Measurements from ENCODE around the gene RMDN3.

DNA sequence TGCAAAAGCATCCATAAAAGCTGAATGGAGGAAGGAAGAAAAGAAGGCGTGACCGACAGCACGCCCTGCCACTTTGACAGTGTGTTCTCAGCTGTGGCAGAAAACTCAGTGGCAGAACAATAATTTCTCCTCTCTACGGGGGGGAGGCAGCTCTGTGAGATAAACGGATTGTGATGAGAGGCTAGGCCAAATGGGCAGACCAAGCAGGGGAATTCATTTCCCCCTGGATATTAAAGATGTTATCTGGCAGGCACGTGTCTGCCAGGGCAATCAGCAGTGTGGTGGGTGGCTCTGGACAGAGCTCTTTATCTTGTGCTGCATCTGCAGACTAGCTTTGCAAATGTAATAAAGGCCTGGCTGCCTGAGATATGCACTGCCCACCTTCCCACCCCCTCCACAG is 1.9 kb upstream of the RMDN3 start:
- TF ChIP-seq, protein P1, sequence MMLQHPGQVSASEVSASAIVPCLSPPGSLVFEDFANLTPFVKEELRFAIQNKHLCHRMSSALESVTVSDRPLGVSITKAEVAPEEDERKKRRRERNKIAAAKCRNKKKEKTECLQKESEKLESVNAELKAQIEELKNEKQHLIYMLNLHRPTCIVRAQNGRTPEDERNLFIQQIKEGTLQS (IDR thresholded peaks at IDR 0.05), result no peak
- TF ChIP-seq GABPA (IDR thresholded peaks at IDR 0.05 in 1 of 2, conservative IDR thresholded peaks at IDR 0.05 in 1 of 2) (no peak), RAD21 (IDR thresholded peaks at IDR 0.05) (no peak), FOXA1 (IDR thresholded peaks at IDR 0.05) (no peak), RXRA (IDR thresholded peaks at IDR 0.05) (no peak)
- TF ChIP-seq, protein P2, sequence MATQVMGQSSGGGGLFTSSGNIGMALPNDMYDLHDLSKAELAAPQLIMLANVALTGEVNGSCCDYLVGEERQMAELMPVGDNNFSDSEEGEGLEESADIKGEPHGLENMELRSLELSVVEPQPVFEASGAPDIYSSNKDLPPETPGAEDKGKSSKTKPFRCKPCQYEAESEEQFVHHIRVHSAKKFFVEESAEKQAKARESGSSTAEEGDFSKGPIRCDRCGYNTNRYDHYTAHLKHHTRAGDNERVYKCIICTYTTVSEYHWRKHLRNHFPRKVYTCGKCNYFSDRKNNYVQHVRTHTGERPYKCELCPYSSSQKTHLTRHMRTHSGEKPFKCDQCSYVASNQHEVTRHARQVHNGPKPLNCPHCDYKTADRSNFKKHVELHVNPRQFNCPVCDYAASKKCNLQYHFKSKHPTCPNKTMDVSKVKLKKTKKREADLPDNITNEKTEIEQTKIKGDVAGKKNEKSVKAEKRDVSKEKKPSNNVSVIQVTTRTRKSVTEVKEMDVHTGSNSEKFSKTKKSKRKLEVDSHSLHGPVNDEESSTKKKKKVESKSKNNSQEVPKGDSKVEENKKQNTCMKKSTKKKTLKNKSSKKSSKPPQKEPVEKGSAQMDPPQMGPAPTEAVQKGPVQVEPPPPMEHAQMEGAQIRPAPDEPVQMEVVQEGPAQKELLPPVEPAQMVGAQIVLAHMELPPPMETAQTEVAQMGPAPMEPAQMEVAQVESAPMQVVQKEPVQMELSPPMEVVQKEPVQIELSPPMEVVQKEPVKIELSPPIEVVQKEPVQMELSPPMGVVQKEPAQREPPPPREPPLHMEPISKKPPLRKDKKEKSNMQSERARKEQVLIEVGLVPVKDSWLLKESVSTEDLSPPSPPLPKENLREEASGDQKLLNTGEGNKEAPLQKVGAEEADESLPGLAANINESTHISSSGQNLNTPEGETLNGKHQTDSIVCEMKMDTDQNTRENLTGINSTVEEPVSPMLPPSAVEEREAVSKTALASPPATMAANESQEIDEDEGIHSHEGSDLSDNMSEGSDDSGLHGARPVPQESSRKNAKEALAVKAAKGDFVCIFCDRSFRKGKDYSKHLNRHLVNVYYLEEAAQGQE (IDR thresholded peaks at IDR 0.05), result no peak
- TF ChIP-seq, protein P3, sequence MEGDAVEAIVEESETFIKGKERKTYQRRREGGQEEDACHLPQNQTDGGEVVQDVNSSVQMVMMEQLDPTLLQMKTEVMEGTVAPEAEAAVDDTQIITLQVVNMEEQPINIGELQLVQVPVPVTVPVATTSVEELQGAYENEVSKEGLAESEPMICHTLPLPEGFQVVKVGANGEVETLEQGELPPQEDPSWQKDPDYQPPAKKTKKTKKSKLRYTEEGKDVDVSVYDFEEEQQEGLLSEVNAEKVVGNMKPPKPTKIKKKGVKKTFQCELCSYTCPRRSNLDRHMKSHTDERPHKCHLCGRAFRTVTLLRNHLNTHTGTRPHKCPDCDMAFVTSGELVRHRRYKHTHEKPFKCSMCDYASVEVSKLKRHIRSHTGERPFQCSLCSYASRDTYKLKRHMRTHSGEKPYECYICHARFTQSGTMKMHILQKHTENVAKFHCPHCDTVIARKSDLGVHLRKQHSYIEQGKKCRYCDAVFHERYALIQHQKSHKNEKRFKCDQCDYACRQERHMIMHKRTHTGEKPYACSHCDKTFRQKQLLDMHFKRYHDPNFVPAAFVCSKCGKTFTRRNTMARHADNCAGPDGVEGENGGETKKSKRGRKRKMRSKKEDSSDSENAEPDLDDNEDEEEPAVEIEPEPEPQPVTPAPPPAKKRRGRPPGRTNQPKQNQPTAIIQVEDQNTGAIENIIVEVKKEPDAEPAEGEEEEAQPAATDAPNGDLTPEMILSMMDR (IDR thresholded peaks at IDR 0.05; ENCODE audit: low read depth, low read length, missing input control), result no peak
- TF ChIP-seq, protein P4, sequence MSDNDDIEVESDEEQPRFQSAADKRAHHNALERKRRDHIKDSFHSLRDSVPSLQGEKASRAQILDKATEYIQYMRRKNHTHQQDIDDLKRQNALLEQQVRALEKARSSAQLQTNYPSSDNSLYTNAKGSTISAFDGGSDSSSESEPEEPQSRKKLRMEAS (IDR thresholded peaks at IDR 0.05), result no peak
